RWPE2 (cell line): ENCODE results near the gene ACOX3.

Source experiments
- ATAC-seq: fragments of 200-7000 bp; cut with Tn5 transposase; 3 replicates; pipeline ENCODE4 v1.9.1; 2021; ENCODE audit warnings: low read depth
- DNase-seq: peaks from one replicate; pipeline ENCODE4 v3.0.0-alpha.2; 2020; ENCODE audit warnings: low spot score
- H3K27ac ChIP-seq: fragments of 450-650 bp; 2 replicates; pipeline ENCODE4 v1.5.1; 2017; ENCODE audit warnings: mild to moderate bottlenecking; ENCODE audit not compliant: poor library complexity, severe bottlenecking
- H3K27me3 ChIP-seq: fragments of 250-450 bp; sonication (Bioruptor Pico); 2 replicates; pipeline ENCODE4 v1.5.1; 2021; ENCODE audit warnings: mild to moderate bottlenecking, moderate library complexity; ENCODE audit not compliant: insufficient read depth, poor library complexity, severe bottlenecking
- H3K36me3 ChIP-seq: fragments of 250-450 bp; sonication (Bioruptor Pico); 2 replicates; pipeline ENCODE4 v1.5.1; 2020; ENCODE audit warnings: low read depth, mild to moderate bottlenecking, moderate library complexity
- H3K4me1 ChIP-seq: fragments of 250-450 bp; sonication (Bioruptor Pico); 2 replicates; pipeline ENCODE4 v1.5.1; 2021; ENCODE audit warnings: mild to moderate bottlenecking, moderate library complexity; ENCODE audit not compliant: insufficient read depth, poor library complexity, severe bottlenecking
- H3K4me3 ChIP-seq: fragments of 250-450 bp; sonication (Bioruptor Pico); 2 replicates; pipeline ENCODE4 v1.5.1; 2021; ENCODE audit warnings: mild to moderate bottlenecking, moderate library complexity; ENCODE audit not compliant: severe bottlenecking
- H3K9me3 ChIP-seq: fragments of 250-450 bp; sonication (Bioruptor Pico); 2 replicates; pipeline ENCODE4 v1.5.1; 2021; ENCODE audit warnings: mild to moderate bottlenecking, moderate library complexity; ENCODE audit not compliant: severe bottlenecking
- CTCF ChIP-seq: fragments of 450-650 bp; IDR thresholded peaks from one replicate; pipeline ENCODE4 v1.5.1; 2017; ENCODE audit warnings: mild to moderate bottlenecking, moderate library complexity; ENCODE audit not compliant: poor library complexity, severe bottlenecking

ACOX3 gene

GRCh38 chr4:8332891-8333331, 107.6 kb downstream of the ACOX3 start:
- TF ChIP-seq CTCF: no peak
- Histone ChIP-seq H3K4me3 (no peak overlapping the region), H3K36me3 (no peaks in the 10 kb centered on the region), H3K4me1 (peaks cover 12% of the 10 kb centered on the region), H3K9me3 (peaks cover 4% of the 10 kb centered on the region), H3K27ac (no peak overlapping the region), H3K27me3 (no peaks in the 10 kb centered on the region)
- peak; percentile 50; the same call in 2 of the 3 replicates for ATAC-seq
- peak; percentile 41 for DNase-seq

GRCh38 chr4:8332038-8332857, 108.3 kb downstream of the ACOX3 start:
- no peak overlapping the region for H3K27ac ChIP-seq
- no peak for ATAC-seq
- TF ChIP-seq CTCF: no peak

GRCh38 chr4:8331575-8331955, 109.0 kb downstream of the ACOX3 start:
- no peaks in the 10 kb centered on the region for H3K27me3 ChIP-seq
- H3K4me1 ChIP-seq: peaks cover 4% of the 10 kb centered on the region
- H3K4me3 ChIP-seq: no peak overlapping the region
- H3K9me3 ChIP-seq: peaks cover 4% of the 10 kb centered on the region
- no peaks in the 10 kb centered on the region for H3K36me3 ChIP-seq
- H3K27ac ChIP-seq: no peak overlapping the region
- ATAC-seq (no peak), DNase-seq (no peak)
- TF ChIP-seq CTCF: no peak

More at GRCh38 chr4:8332038-8332857, 108.3 kb downstream of the ACOX3 start:
- Histone ChIP-seq H3K4me3 (no peak overlapping the region), H3K4me1 (peaks cover 11% of the 10 kb centered on the region), H3K9me3 (peaks cover 4% of the 10 kb centered on the region), H3K36me3 (no peaks in the 10 kb centered on the region), H3K27me3 (no peaks in the 10 kb centered on the region)
- DNase-seq: peak; percentile 34

- H3K4me1 ChIP-seq: no peaks in the 10 kb centered on the region
- no peak overlapping the region for H3K27ac ChIP-seq
- H3K36me3 ChIP-seq: no peaks in the 10 kb centered on the region
- peaks cover 4% of the 10 kb centered on the region for H3K9me3 ChIP-seq
- H3K27me3 ChIP-seq: no peaks in the 10 kb centered on the region
- TF ChIP-seq CTCF: no peak
- no peak overlapping the region for H3K4me3 ChIP-seq
- DNase-seq: peak; percentile 34
- ATAC-seq: no peak
These were observed 109.5 kb downstream of the ACOX3 start for GRCh38 chr4:8330821-8331574.
